GM18858 (cell line): ENCODE measurements around the gene MEI1.

ENCODE experiments used
- ATAC-seq: cut with Tn5 transposase; IDR thresholded peaks from one replicate; pipeline ENCODE4 v1.9.1; 2021; ENCODE audit not compliant: unreplicated experiment

Gene MEI1

DNA sequence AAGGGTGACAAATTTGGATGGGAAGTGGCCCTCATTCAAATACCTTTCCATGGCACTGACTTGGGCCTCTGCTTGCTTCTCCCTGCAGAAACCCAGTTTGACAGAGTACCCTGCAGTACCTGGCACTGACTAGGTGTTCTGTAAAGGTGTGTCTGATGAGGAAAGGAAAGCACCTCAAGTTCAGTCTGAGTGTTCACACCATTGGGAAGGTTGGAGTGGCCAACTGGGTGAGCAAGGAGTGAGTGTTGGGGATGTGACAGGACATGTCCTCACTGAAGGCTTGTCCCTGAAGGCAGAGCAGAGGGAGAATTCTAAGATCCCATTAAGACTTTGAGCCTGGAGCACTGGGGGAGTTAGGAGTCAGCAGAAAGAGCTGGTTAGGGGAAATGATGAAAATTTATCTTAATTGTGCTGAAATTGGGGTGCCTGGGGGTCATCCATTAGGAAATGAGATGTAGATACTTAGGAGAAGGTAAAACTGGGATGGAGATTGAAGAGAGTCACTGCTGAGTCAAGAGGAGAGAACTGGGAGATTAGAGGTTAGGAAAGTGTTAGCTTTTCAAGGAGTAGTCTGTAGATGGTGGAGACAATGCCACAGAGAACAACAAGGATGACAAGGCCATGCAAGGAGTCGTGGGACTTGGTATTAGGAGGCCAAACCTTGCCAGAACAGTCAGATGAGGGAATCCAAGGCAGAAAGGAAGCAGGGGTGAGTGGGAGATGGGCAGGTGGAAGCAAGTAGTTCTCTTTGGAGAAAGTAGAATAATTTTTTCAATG, 139.7 kb downstream of the MEI1 start:
- ATAC-seq = no peak

DNA sequence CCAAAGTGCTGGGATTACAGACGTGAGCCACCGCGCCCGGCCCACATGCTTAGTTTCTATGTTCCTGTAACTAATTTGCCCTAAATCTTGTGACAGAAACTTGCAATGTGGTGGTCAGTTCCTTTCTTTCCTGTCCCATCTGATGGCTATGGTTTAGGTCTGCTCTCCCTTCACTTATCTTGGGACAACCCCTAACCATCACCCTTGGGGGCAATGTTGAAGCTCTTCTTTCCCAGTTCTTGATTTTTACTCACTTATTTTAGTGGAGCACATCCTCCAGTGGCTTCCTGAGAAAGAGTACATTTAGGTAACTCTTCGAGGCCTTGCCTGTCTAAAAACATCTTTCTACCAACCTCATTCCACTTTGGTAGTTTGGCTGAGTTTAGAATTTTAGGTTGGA, 140.9 kb downstream of the MEI1 start:
- ATAC-seq = no peak

DNA sequence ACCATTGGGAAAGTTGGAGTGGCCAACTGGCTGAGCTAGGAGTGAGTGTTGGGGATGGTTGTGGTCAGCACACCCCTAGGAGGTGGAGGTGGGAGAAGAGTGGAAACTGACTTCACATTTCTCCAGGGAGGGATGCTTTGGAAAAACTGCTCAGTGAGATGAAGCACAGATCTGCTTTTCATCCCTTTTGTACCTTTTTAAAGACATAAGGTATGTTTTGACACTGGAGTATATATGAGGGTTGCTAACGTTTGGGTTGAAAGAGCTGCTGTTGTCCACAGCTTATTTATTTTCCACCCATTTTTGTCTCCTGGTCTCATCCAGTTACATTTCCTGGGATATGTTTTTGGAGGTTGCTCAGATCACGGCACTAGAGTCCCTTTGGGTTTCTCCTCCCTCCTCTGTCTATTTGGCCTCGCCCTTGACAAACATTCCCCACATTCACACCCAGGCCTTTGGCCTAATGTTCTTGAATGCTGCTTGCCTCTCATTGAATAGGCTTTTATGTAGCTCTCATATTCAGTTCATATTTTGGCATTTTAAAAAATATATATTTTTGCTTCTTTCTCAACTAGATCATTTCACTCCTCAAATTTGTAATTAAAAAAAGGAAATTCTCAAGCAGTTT, 141.9 kb downstream of the MEI1 start:
- ATAC-seq = no peak

DNA sequence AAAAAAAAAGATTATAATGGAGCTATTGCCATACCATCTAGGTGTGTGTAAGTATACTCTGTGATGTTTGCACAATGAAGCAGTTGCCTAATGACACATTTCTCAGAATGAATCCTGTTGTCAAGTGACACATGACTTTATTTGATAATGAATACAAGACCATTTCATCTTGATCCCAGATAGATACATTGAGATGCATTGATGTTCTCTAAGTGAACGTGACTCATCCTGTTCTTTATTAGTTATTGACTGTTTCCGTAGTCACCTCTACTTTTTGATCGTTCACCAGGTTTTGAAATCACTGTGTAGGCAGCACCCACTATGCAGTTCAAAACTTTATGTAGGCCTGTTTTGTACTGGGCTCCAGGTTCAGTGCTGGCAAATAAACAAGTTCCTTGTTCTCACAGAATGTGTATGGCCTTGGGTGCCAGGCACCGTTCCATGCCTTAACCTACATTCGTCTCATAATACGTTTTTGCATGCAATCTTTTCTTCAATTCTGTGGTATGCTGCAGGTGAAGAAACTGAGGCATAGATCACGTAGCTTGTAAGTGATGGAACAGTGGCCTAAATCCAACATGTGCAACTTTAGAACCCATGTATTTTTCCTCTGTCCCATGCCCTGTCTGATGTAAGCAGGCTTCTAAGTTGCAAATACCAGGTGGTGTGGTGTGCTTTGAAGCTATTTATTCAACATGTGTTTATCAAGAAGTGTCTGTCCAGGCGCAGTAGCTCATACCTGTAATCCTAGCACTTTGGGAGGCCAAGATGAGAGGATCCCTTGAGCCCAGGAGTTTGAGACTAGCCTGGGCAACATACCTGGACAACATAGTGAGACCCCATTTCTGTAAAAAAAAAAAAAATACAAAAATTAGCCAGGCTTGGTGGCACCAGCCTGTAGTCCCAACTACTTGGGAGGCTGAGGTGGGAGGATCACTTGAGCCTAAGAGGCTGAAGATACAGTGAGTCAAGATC, 144.0 kb downstream of the MEI1 start:
- no peak for ATAC-seq

DNA sequence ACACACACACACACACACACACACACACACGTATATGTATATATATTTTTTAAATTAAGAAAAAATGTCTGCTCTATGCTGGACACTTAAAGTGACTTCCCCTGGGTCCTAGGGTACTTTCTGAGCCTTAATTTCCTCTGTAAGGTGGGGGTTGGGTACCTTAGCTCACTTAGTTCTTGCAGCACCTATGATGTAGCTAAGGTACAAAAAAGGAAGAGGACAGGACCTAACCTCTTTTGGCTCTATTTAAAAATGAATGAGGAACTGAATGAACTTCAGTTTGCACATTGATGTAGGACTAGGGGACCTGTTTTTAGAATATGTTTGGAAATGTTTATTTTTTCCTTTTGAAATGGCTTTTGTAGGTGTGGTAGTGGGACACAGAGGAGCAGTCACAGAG, 144.7 kb downstream of the MEI1 start:
- ATAC-seq = no peak

DNA sequence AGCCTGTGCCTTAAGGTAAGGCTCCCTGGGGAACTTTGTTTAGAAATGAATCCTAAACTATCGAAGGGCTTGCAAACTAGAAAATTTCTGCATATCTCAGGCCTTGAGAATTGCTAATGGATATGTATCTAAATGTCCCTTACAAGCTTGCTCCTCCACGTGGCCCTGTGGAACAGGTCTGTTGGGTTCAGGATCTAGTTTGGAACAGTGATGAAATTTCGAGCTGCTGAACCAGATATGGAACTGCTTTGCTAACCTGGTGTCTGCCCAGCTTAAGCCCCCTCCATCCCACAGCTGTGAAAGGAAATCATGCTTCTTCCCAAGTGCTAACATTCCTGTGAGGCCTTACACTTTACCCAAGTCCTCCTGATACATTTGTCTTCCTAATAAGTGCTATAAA, 145.2 kb downstream of the MEI1 start:
- ATAC-seq = no peak

DNA sequence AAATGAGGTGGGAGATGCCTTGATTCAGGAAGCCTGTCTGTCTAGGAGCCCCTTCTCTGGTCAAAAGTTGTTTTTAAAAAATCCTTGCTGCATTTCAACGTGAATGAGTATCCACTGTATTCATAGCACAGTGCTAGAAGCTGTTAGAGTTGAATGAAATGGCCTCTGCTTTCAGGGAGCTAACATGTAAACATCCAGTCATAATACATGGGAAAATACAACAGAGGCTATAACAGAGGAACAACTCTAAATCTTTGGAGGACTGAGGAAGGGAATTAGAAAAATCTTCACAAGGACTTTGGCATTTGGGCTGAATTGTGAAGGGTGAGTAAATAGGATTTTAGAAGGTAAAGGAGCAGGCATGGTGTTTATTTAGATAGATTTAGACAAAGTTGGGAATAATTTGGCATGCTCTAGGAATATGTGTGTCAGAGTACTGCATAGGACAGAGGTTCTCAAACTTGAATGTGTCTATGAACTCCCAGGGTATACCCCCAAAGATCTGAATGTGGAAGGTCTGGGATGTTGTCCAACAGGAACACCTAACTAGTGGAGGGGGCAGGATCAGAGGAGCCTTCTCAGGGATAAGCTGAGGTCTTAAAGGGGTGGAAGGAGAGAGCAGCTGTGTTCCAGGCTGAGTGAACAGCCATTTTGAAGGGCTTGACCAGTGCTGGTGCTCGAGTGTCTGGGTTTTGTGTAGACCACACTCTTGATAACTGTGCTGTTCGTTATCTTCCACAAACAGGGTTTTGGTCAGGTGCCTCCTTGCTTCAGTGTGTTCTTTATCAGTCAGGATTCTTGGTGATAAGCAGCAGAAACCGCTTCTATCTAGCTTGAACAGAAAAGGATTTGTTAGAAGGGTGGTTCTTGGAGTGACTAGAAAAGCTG, 146.3 kb downstream of the MEI1 start:
- ATAC-seq = no peak

DNA sequence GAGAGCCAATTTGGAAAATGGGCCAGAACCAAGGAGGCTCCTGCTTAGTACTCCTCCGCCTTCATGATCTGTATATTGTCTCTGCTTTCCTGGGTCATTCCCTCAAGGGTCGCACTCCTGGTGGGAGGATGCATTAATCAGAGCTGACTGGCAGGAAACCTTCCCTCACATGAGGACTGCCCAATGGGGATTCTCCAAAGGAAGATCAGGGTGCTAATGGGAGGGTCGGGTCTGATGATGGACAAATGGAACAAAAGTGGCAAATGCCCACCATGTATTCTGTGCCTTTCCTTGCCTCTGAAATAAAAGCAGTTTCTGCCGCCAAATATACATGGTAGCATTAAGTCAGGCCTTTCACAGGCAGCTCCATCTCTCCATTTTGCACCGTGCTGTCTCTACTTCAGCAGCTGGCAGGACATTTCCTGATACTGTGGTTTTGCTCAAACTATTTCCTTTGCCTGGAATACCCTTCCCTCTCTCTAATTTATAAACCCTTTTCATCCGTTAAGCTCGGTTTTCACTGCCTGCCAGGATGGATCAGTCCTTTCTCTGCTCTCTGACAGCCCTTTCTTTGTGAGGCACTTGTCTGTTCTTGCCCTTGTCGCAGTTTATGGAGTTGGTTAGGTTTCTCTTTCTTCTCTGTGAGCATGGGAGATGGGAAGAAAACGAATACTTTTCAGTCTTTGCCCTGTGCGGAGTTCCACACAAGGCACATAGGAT, 147.1 kb downstream of the MEI1 start:
- no peak for ATAC-seq

DNA sequence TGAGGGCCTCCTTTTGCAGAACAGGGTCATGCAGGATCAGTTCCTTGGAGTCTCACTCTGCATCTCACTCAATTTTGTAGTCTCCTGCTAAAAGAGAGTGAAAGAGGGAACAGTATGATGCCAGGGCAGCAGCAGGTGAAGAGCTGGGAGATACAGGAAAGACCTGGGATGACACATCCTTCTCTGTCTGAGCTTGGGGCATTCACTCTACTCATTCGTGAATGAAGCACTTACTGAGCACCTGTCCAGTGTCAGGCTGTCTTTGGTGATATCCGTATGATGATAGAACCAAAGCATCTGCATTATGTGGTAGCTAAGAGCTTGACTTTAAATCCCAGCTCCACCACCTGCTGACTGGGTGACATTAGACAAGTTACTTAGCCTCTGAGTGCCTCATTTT, 148.0 kb downstream of the MEI1 start:
- no peak for ATAC-seq

DNA sequence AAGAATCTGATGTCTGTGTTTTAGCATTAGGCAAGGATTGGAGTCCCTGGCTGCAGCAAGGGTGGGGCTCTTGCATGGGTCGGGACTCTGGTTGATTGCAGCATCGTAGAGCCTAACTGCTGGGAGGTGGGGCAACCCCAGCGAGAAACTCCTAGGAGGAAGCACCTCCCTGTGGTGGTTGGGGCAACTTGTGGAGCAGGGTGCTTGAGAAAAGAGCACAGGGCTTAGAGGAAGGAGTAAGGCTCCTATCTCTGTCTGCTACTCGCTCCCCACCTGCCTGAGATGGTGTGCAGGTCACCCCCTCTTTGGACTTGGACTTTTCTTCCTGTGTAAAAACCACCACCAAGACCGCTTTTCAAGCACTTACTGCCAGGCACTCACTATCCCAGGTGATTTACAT, 149.2 kb downstream of the MEI1 start:
- no peak for ATAC-seq
